DND-41 (cell line): ENCODE results near the gene ZFYVE1.

Experiments used
- EZH2 ChIP-seq: IDR thresholded peaks from 3 replicates; pipeline ENCODE4 v1.6.1; 2012; ENCODE audit warnings: borderline replicate concordance, low read depth, mild to moderate bottlenecking, moderate library complexity, low read length, inconsistent platforms; ENCODE audit not compliant: severe bottlenecking
- TF ChIP-seq, protein P1 (sequence below): IDR thresholded peaks from 2 replicates; pipeline ENCODE4 v1.5.1; 2012; ENCODE audit warnings: borderline replicate concordance, low read length, moderate library complexity, mild to moderate bottlenecking; ENCODE audit not compliant: poor library complexity, severe bottlenecking; ENCODE audit errors: extremely low read depth

DNA sequence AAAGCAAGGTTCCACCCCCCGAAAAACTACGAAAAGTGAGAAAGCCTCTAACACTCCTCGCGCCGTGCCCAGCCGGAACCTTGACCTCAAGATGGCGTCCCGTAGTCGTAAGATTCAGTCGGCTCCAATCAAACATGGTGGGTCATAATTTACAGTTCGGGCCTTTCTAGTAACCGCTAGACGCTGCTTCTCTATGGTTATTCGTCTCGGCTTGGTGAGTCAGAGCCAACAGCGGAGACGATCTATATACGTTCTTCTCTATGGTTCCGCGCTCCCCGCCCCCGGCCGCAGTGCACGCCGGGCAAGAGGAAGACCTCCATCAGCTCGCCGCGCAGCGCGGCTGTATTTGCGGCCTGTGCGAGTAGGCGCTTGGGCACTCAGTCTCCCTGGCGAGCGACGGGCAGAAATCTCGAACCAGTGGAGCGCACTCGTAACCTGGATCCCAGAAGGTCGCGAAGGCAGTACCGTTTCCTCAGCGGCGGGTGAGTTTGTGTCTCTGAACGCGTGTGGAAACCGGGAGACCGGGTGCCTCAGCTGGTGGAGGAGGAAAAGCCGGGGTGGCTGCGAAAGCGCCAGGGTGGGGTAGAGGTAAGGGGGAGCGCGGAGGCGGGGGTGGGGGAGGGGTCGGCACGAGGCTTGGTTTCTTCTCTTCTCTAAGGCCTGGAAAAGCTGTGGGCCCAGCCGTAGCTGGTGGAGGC is 31.5 kb upstream of the ZFYVE1 start, which contains the start of gene RBM25:
- TF ChIP-seq, protein P1, sequence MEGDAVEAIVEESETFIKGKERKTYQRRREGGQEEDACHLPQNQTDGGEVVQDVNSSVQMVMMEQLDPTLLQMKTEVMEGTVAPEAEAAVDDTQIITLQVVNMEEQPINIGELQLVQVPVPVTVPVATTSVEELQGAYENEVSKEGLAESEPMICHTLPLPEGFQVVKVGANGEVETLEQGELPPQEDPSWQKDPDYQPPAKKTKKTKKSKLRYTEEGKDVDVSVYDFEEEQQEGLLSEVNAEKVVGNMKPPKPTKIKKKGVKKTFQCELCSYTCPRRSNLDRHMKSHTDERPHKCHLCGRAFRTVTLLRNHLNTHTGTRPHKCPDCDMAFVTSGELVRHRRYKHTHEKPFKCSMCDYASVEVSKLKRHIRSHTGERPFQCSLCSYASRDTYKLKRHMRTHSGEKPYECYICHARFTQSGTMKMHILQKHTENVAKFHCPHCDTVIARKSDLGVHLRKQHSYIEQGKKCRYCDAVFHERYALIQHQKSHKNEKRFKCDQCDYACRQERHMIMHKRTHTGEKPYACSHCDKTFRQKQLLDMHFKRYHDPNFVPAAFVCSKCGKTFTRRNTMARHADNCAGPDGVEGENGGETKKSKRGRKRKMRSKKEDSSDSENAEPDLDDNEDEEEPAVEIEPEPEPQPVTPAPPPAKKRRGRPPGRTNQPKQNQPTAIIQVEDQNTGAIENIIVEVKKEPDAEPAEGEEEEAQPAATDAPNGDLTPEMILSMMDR, result no peak
- TF ChIP-seq EZH2, result no peak
